ENCODE measurements around the gene DNAI4. TPM values are rescaled to one million over a fixed set of nuclear protein-coding genes. Genes with fewer than 3 reads are reported as not detected.

The DNAI4 gene
- total RNA-seq, 2 donors from 2014 or later, result 4.6 to 6.7 TPM

DNA sequence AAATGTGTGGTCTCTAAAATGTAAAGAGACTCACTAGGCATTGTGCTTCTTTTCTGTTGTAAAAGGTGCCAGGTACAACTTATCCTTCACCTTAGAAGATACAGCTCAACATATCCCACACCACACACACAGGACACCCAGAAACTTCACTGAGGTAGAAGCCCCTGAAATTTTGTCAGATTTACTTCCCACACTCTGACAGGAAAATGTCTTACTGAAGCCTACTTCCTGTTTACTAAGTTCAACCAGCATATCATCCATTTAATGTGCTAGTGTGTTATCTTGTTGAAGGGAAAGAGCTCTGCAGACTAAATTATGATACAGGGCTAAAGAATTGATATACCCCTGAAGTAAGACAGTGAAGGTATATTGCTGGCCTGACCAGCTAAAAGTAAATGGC lies 83.7 kb downstream of the DNAI4 start:
- DNase-seq, result no peak
- H3K27ac Mint-ChIP-seq, result no peak overlapping the region
- H3K4me1 ChIP-seq (ENCODE audit: control insufficient read depth, insufficient read depth, low read length), result no peaks in the 10 kb centered on the region
- peaks cover 2% of the 10 kb centered on the region for H3K27me3 Mint-ChIP-seq (ENCODE audit: insufficient read depth)
- no peak overlapping the region for H3K4me3 ChIP-seq (ENCODE audit: low read length)
- H3K27me3 ChIP-seq (ENCODE audit: control insufficient read depth, insufficient read depth, low read length, poor library complexity, severe bottlenecking), result peaks cover 9% of the 10 kb centered on the region
- no peaks in the 10 kb centered on the region for H3K36me3 Mint-ChIP-seq (ENCODE audit: low read depth)
- H3K4me1 Mint-ChIP-seq, result no peaks in the 10 kb centered on the region
- TF ChIP-seq, protein P1, sequence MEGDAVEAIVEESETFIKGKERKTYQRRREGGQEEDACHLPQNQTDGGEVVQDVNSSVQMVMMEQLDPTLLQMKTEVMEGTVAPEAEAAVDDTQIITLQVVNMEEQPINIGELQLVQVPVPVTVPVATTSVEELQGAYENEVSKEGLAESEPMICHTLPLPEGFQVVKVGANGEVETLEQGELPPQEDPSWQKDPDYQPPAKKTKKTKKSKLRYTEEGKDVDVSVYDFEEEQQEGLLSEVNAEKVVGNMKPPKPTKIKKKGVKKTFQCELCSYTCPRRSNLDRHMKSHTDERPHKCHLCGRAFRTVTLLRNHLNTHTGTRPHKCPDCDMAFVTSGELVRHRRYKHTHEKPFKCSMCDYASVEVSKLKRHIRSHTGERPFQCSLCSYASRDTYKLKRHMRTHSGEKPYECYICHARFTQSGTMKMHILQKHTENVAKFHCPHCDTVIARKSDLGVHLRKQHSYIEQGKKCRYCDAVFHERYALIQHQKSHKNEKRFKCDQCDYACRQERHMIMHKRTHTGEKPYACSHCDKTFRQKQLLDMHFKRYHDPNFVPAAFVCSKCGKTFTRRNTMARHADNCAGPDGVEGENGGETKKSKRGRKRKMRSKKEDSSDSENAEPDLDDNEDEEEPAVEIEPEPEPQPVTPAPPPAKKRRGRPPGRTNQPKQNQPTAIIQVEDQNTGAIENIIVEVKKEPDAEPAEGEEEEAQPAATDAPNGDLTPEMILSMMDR (conservative IDR thresholded peaks at IDR 0.05), result no peak
- H3K36me3 ChIP-seq (ENCODE audit: control insufficient read depth, insufficient read depth, low read length), result no peaks in the 10 kb centered on the region
- H3K27ac ChIP-seq (ENCODE audit: low read depth, low read length), result no peak overlapping the region
- H3K4me3 Mint-ChIP-seq, result no peak overlapping the region
- H3K9me3 ChIP-seq (ENCODE audit: control insufficient read depth, low read length), result no peaks in the 10 kb centered on the region
- no peak overlapping the region for H3K9ac ChIP-seq (ENCODE audit: extremely low read depth, low read length, poor library complexity, severe bottlenecking)
- no peaks in the 10 kb centered on the region for H3K9me3 Mint-ChIP-seq

- peaks cover 4% of the 10 kb centered on the region for H3K27me3 Mint-ChIP-seq (ENCODE audit: insufficient read depth)
- no peaks in the 10 kb centered on the region for H3K36me3 ChIP-seq (ENCODE audit: control insufficient read depth, insufficient read depth, low read length)
- H3K9me3 Mint-ChIP-seq, result no peaks in the 10 kb centered on the region
- no peaks in the 10 kb centered on the region for H3K9me3 ChIP-seq (ENCODE audit: control insufficient read depth, low read length)
- H3K4me1 Mint-ChIP-seq, result no peaks in the 10 kb centered on the region
- no peak overlapping the region for H3K4me3 ChIP-seq (ENCODE audit: low read length)
- no peaks in the 10 kb centered on the region for H3K36me3 Mint-ChIP-seq (ENCODE audit: low read depth)
- H3K4me3 Mint-ChIP-seq, result no peak overlapping the region
- H3K9ac ChIP-seq (ENCODE audit: extremely low read depth, low read length, poor library complexity, severe bottlenecking), result no peak overlapping the region
- no peak overlapping the region for H3K27ac ChIP-seq (ENCODE audit: low read depth, low read length)
- H3K27me3 ChIP-seq (ENCODE audit: control insufficient read depth, insufficient read depth, low read length, poor library complexity, severe bottlenecking), result no peaks in the 10 kb centered on the region
- no peak overlapping the region for H3K27ac Mint-ChIP-seq
- TF ChIP-seq, protein P1 (conservative IDR thresholded peaks at IDR 0.05), result no peak
- no peaks in the 10 kb centered on the region for H3K4me1 ChIP-seq (ENCODE audit: control insufficient read depth, insufficient read depth, low read length)
- DNase-seq, result no peak
Measured at GRCh38 chr1:66834926-66835325, 89.7 kb downstream of the DNAI4 start.

DNA sequence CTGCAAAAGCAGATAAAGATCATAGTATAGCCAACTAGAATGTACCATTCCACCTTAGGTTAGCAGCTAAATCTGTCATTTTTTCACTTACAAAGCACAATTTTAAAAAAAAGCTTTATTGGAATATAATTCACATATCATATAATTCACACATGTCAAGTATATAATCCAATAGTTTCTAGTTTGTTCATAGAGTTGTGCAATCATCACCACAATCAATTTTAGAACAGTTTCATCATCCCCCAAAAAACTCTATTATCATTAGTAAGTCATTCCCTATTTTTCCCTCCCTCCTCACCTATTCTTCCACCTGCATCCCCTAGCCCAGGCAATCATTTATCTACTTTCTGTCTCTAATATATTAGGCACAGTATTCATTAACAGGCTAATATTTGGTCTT lies 91.5 kb downstream of the DNAI4 start:
- Mint-ChIP-seq H3K4me3 (no peak overlapping the region), H3K36me3 (ENCODE audit: low read depth) (no peaks in the 10 kb centered on the region), H3K9me3 (no peaks in the 10 kb centered on the region), H3K27ac (no peak overlapping the region), H3K4me1 (no peaks in the 10 kb centered on the region), H3K27me3 (ENCODE audit: insufficient read depth) (peaks cover 4% of the 10 kb centered on the region)
- H3K9ac ChIP-seq (ENCODE audit: extremely low read depth, low read length, poor library complexity, severe bottlenecking), result no peak overlapping the region
- no peaks in the 10 kb centered on the region for H3K4me1 ChIP-seq (ENCODE audit: control insufficient read depth, insufficient read depth, low read length)
- TF ChIP-seq, protein P1 (conservative IDR thresholded peaks at IDR 0.05), result no peak
- H3K9me3 ChIP-seq (ENCODE audit: control insufficient read depth, low read length), result no peaks in the 10 kb centered on the region
- H3K27me3 ChIP-seq (ENCODE audit: control insufficient read depth, insufficient read depth, low read length, poor library complexity, severe bottlenecking), result no peaks in the 10 kb centered on the region
- no peak overlapping the region for H3K4me3 ChIP-seq (ENCODE audit: low read length)
- no peaks in the 10 kb centered on the region for H3K36me3 ChIP-seq (ENCODE audit: control insufficient read depth, insufficient read depth, low read length)
- no peak overlapping the region for H3K27ac ChIP-seq (ENCODE audit: low read depth, low read length)
- DNase-seq, result no peak
